Fibroblast of the aortic adventitia (primary cell): Measurements from ENCODE around the gene EMX1. TPM values are rescaled to one million over a fixed set of nuclear protein-coding genes. Genes with fewer than 3 reads are reported as not detected.

Experiments
- DNase-seq: peaks from one replicate; pipeline ENCODE4 v3.0.0-alpha.2; 2010; ENCODE audit warnings: low read depth
- H3K4me3 ChIP-seq: 2 replicates; pipeline ENCODE4 v1.5.1; 2011; ENCODE audit warnings: low read depth, mild to moderate bottlenecking, control low read depth, low read length, moderate library complexity
- CTCF ChIP-seq: IDR thresholded peaks from 2 replicates; pipeline ENCODE4 v1.5.1; 2011; ENCODE audit warnings: mild to moderate bottlenecking, low read length, control low read depth, inconsistent platforms; ENCODE audit not compliant: insufficient read depth
- total RNA-seq: library from RNA; depleted of rRNA; stranded (reverse); fragments of >200 nt; gene quantifications from 2 replicates; pipeline ENCODE4 v1.2.3, GENCODE V29; 2012; ENCODE audit warnings: low replicate concordance

Gene EMX1
- total RNA-seq, 1 donor = not detected

- no peak overlapping the region for H3K4me3 ChIP-seq
- DNase-seq = no peak
- no peak for TF ChIP-seq CTCF
These were observed 22.8 kb upstream of the EMX1 start for GRCh38 chr2:72894514-72894913.

GRCh38 chr2:72895154-72895553 is 22.2 kb upstream of the EMX1 start:
- TF ChIP-seq CTCF = no peak
- DNase-seq = no peak
- H3K4me3 ChIP-seq = no peak overlapping the region

GRCh38 chr2:72895759-72896281 is 21.5 kb upstream of the EMX1 start:
- DNase-seq = peak; percentile 78
- H3K4me3 ChIP-seq = peak overlapping the region; percentile 13
- TF ChIP-seq CTCF = no peak

- TF ChIP-seq CTCF = no peak
- DNase-seq = peak; percentile 46
These were observed 20.9 kb upstream of the EMX1 start for GRCh38 chr2:72896446-72896845.

GRCh38 chr2:72897785-72898584 is 19.3 kb upstream of the EMX1 start:
- no peak overlapping the region for H3K4me3 ChIP-seq
- no peak for TF ChIP-seq CTCF
- no peak for DNase-seq

More at GRCh38 chr2:72896446-72896845, 20.9 kb upstream of the EMX1 start:
- H3K4me3 ChIP-seq = no peak overlapping the region

GRCh38 chr2:72898585-72898906 is 18.8 kb upstream of the EMX1 start:
- no peak for DNase-seq
- no peak overlapping the region for H3K4me3 ChIP-seq
- no peak for TF ChIP-seq CTCF
